ENCODE measurements around the gene RPUSD4.

RPUSD4 gene

DNA sequence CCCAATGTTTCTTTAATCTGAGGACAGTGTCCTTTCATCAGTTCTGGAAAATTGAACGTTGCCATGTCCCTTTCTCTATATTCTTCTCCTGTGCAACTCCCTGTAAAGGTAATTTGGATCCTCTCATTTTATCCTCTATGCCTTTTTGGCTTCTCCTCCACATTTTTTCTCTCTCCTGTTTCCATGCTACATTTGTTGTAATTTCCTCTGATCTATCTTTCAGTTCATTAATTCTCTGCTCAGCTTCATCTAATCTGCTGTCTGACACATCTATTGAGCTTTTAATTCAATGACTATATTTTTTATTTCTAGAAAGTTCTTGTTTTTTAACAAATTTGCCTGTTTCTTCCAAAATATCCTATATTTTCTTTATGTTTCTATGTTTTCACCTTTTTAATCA is 59.3 kb downstream of the RPUSD4 start:
- TF ChIP-seq, protein P1, sequence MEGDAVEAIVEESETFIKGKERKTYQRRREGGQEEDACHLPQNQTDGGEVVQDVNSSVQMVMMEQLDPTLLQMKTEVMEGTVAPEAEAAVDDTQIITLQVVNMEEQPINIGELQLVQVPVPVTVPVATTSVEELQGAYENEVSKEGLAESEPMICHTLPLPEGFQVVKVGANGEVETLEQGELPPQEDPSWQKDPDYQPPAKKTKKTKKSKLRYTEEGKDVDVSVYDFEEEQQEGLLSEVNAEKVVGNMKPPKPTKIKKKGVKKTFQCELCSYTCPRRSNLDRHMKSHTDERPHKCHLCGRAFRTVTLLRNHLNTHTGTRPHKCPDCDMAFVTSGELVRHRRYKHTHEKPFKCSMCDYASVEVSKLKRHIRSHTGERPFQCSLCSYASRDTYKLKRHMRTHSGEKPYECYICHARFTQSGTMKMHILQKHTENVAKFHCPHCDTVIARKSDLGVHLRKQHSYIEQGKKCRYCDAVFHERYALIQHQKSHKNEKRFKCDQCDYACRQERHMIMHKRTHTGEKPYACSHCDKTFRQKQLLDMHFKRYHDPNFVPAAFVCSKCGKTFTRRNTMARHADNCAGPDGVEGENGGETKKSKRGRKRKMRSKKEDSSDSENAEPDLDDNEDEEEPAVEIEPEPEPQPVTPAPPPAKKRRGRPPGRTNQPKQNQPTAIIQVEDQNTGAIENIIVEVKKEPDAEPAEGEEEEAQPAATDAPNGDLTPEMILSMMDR (IDR thresholded peaks at IDR 0.05), result no peak
